Osteocyte (in vitro differentiated cells): ENCODE measurements around the gene STARD3. TPM values are rescaled to one million over a fixed set of nuclear protein-coding genes. Genes with fewer than 3 reads are reported as not detected.
A peak's percentile ranks its signal among the peaks of the same experiment; 100 is the strongest.

Experiments used
- DNase-seq: peaks from one replicate; pipeline ENCODE4 v3.0.0; 2021; ENCODE audit warnings: mixed read lengths; ENCODE audit not compliant: unreplicated experiment; ENCODE audit errors: extremely low spot score
- H3K27ac Mint-ChIP-seq: one replicate; pipeline ENCODE4 v1.8.0; 2021; ENCODE audit warnings: mild to moderate bottlenecking, mixed read lengths; ENCODE audit not compliant: unreplicated experiment
- H3K27me3 Mint-ChIP-seq: one replicate; pipeline ENCODE4 v1.8.0; 2021; ENCODE audit warnings: mixed read lengths; ENCODE audit not compliant: unreplicated experiment
- H3K36me3 Mint-ChIP-seq: one replicate; pipeline ENCODE4 v1.8.0; 2021; ENCODE audit warnings: mixed read lengths; ENCODE audit not compliant: unreplicated experiment
- H3K4me1 Mint-ChIP-seq: one replicate; pipeline ENCODE4 v1.8.0; 2021; ENCODE audit warnings: mixed read lengths; ENCODE audit not compliant: unreplicated experiment
- H3K4me3 Mint-ChIP-seq: one replicate; pipeline ENCODE4 v1.8.0; 2021; ENCODE audit warnings: mild to moderate bottlenecking, moderate library complexity, mixed read lengths; ENCODE audit not compliant: unreplicated experiment
- H3K9me3 Mint-ChIP-seq: one replicate; pipeline ENCODE4 v1.8.0; 2021; ENCODE audit warnings: mixed read lengths; ENCODE audit not compliant: unreplicated experiment
- total RNA-seq: library from RNA; stranded (reverse); gene quantifications from 2 replicates; pipeline ENCODE4 v1.2.1, GENCODE V29; 2021
- TF ChIP-seq, protein P1 (sequence below): fragments of 200-600 bp; sonication (generic); IDR thresholded peaks from 2 replicates; pipeline ENCODE4 v1.5.0; 2021; ENCODE audit warnings: antibody characterized with exemption, mild to moderate bottlenecking, moderate library complexity

The STARD3 gene
- total RNA-seq, 1 donor from 2014 or later = 68.9 TPM

DNA sequence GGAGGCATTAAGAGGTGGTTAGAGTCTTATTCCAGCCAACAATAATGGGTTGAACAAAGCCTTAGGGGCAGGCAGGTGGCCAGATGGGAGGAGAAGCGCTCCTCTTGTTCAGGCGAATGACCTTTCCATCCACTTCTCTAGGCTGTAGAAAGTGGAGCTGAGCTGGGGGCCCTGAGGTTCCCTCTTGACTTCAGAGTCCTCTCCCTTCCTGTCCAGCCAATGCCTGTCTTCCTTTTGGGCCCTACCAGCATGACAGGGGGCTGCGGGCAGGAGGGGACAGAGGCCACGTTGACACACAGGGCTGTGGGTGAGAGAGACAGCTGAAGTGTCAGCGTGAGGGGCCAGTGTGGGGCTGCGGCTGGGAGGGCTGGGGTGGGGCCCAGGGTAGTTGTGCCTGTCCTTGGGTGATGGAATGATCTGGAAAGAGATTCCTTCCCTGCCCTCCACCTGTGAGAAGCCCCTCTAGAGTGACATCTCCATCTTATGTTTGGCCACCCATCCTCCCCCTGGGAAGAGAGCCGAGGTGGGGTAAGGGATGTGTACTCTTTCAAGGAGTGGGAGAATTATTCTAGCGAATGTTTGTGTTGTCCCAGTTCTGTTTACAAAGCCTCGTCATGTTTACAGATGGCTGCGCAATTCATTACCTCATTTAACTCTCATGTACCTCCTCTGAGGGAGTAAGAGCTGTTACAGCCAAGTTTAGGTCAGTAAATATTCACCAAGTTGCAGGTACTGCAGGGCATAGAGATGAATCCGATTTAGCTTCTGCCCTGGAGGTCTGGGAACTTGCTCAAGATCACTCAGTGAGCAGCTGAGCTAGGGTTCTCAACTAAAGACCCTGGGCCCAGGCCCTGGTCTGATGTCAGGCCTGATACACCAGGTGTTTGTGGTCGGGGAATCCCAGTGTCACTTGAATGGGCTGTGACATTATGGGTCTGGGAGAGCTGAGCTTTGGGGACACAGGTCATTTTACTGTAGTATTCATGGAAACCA is 66.3 kb downstream of the STARD3 start:
- Mint-ChIP-seq H3K9me3 (no peaks in the 10 kb centered on the region), H3K27ac (no peak overlapping the region), H3K4me3 (no peak overlapping the region), H3K4me1 (peaks cover 34% of the 10 kb centered on the region), H3K27me3 (no peaks in the 10 kb centered on the region), H3K36me3 (no peaks in the 10 kb centered on the region)
- no peak for DNase-seq
- TF ChIP-seq, protein P1, sequence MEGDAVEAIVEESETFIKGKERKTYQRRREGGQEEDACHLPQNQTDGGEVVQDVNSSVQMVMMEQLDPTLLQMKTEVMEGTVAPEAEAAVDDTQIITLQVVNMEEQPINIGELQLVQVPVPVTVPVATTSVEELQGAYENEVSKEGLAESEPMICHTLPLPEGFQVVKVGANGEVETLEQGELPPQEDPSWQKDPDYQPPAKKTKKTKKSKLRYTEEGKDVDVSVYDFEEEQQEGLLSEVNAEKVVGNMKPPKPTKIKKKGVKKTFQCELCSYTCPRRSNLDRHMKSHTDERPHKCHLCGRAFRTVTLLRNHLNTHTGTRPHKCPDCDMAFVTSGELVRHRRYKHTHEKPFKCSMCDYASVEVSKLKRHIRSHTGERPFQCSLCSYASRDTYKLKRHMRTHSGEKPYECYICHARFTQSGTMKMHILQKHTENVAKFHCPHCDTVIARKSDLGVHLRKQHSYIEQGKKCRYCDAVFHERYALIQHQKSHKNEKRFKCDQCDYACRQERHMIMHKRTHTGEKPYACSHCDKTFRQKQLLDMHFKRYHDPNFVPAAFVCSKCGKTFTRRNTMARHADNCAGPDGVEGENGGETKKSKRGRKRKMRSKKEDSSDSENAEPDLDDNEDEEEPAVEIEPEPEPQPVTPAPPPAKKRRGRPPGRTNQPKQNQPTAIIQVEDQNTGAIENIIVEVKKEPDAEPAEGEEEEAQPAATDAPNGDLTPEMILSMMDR = no peak

DNA sequence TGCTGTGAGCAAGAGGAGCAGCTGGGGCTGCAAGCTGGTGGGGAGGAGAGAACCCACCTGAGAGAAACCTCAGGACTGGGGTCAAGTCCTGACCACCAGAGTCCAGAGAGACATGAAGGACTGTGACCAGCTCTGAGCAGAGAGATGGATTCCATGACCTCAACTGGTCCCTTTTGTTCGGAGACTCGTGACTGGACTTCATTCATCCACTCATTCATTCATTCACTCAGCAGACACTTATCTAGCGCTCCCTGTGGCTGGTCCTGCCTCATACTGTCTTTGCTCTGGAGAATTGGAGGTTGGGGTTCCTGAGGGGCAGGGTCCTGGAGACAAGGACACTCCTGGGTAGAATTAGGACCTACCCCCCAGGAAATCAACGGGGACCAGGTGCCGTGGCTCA is 67.0 kb downstream of the STARD3 start:
- Mint-ChIP-seq H3K9me3 (no peaks in the 10 kb centered on the region), H3K27me3 (no peaks in the 10 kb centered on the region), H3K27ac (no peak overlapping the region), H3K36me3 (no peaks in the 10 kb centered on the region), H3K4me1 (peaks cover 32% of the 10 kb centered on the region), H3K4me3 (no peak overlapping the region)
- TF ChIP-seq, protein P1 = no peak
- no peak for DNase-seq

DNA sequence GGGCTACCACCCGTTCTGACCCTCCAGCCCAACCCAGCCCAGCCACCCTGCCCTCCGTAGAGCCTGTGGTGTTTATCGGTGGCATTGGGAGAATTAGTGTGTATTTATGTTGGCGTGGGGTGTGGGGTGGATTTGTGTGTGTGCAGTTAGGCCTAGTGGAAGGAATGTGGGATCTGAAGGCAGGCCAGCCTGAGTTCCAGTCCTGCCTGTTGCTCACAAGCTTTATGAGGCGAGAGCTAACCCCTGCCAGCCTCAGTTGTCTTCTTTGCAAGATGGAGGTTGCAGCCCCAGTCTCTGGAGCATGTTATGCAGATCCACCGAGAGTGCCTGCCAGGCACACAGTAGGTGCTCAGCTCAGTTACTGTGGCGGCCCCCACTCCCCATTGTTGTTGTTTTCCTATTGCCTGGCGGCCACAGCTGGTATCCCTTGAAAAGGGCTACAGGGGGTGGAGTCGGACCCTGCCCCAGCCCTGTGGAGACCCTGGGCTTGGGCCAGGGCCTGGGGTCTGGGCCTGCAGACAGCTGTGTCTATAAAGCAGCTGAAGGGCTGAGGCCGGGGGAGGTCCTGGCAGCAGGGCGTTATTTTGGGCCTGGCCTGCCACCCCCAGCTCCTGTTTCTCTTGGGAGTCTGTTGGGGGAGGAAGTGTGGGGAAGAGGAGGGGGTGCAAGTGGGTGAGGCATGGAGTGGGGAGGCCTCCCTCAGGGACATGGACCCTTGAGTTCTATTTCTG is 68.0 kb downstream of the STARD3 start:
- peak; percentile 77 for DNase-seq
- TF ChIP-seq, protein P1 = peak; percentile 16
- H3K4me1 Mint-ChIP-seq = peaks cover 23% of the 10 kb centered on the region
- H3K9me3 Mint-ChIP-seq = no peaks in the 10 kb centered on the region
- H3K36me3 Mint-ChIP-seq = peaks cover 3% of the 10 kb centered on the region
- no peaks in the 10 kb centered on the region for H3K27me3 Mint-ChIP-seq
- H3K27ac Mint-ChIP-seq = peak overlapping the region; percentile 31
- H3K4me3 Mint-ChIP-seq = no peak overlapping the region

DNA sequence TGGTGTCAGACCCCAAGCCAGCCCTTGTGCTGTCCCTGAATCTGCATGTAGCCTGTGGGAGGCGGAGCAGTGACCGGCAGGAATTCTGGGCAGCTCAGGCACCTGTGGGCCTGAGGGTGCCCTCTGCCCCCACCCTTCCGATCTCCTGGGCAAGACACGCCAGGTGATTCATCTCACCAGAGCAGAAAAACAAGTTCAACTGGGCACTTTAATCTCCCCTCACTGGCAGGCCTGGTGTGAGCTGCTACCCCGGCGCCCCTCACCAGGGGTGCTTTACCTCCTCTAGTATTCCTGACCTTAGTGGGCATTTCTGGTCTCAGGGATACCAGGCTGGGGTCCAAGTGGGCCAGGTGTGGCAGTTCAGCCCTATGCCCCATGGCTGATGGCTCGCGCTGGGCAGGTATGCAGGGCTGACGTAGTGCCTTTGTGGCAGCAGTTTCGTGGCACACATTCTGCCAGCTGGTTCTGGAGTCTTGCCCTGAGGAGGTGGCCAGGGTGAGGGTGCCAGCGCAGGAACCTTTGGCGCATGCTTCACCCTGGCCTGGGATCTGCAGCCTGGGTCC is 68.9 kb downstream of the STARD3 start:
- H3K36me3 Mint-ChIP-seq = peaks cover 3% of the 10 kb centered on the region
- H3K27me3 Mint-ChIP-seq = no peaks in the 10 kb centered on the region
- no peaks in the 10 kb centered on the region for H3K9me3 Mint-ChIP-seq
- TF ChIP-seq, protein P1 = no peak
- H3K4me1 Mint-ChIP-seq = peaks cover 20% of the 10 kb centered on the region
- DNase-seq = no peak
- H3K27ac Mint-ChIP-seq = no peak overlapping the region
- no peak overlapping the region for H3K4me3 Mint-ChIP-seq

DNA sequence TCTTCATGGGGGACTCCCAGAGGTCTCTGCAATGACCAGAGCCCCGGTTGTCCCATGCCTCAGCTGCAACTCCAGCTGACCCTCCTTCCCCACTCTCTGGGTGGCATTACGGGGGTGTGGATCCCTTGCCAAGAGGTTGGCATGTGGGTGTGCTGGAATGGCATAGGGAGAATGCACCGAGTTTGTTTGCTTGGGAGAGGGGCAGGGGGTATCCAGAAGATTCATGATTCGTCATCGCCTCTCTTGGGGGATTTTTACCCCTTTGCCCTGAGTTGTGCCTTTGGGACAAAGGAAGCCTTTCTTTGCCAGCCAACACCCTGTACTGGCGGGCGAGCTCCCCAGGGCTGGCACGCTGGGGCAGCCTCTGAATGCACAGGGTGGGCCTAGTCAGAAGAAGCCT is 69.4 kb downstream of the STARD3 start:
- TF ChIP-seq, protein P1 = no peak
- Mint-ChIP-seq H3K27me3 (no peaks in the 10 kb centered on the region), H3K4me1 (peaks cover 15% of the 10 kb centered on the region), H3K36me3 (peaks cover 3% of the 10 kb centered on the region), H3K4me3 (no peak overlapping the region), H3K9me3 (no peaks in the 10 kb centered on the region), H3K27ac (no peak overlapping the region)
- DNase-seq = no peak
